H9 (cell line): ENCODE data around the gene PITPNM3. TPM values are rescaled to one million over a fixed set of nuclear protein-coding genes. Genes with fewer than 3 reads are reported as not detected.

ENCODE experiments used
- DNase-seq: peaks from one replicate; pipeline ENCODE4 v3.0.0-alpha.2; 2017
- H2AFZ ChIP-seq: one replicate; pipeline ENCODE4 v1.6.1; 2013; ENCODE audit warnings: mild to moderate bottlenecking, low read length, control low read depth, moderate library complexity
- H2AK5ac ChIP-seq: 2 replicates; pipeline ENCODE4 v1.6.1; 2013; ENCODE audit warnings: low read length, control low read depth, mixed read lengths; ENCODE audit not compliant: insufficient read length
- H2BK120ac ChIP-seq: one replicate; pipeline ENCODE4 v1.6.1; 2013; ENCODE audit warnings: low read depth, mild to moderate bottlenecking, low read length, control low read depth, inconsistent platforms; ENCODE audit not compliant: poor library complexity, severe bottlenecking
- H2BK12ac ChIP-seq: 2 replicates; pipeline ENCODE4 v1.6.1; 2013; ENCODE audit warnings: low read length, control low read depth, mixed read lengths, low read depth; ENCODE audit not compliant: insufficient read length
- H2BK15ac ChIP-seq: 2 replicates; pipeline ENCODE4 v1.6.1; 2013; ENCODE audit warnings: low read depth, low read length, control low read depth
- H2BK20ac ChIP-seq: one replicate; pipeline ENCODE4 v1.6.1; 2013; ENCODE audit warnings: low read depth, mild to moderate bottlenecking, low read length, control low read depth, inconsistent platforms; ENCODE audit not compliant: poor library complexity, severe bottlenecking
- H2BK5ac ChIP-seq: 2 replicates; pipeline ENCODE4 v1.6.1; 2013; ENCODE audit warnings: low read length, control low read depth, mixed read lengths; ENCODE audit not compliant: insufficient read length
- H3K14ac ChIP-seq: 2 replicates; pipeline ENCODE4 v1.6.1; 2013; ENCODE audit warnings: low read length, control low read depth; ENCODE audit not compliant: insufficient read depth
- H3K18ac ChIP-seq: 2 replicates; pipeline ENCODE4 v1.6.1; 2013; ENCODE audit warnings: low read depth, mild to moderate bottlenecking, mixed read lengths, low read length, control low read depth; ENCODE audit not compliant: insufficient read length
- H3K23ac ChIP-seq: 2 replicates; pipeline ENCODE4 v1.6.1; 2013; ENCODE audit warnings: low read length, control low read depth, mixed read lengths, low read depth; ENCODE audit not compliant: insufficient read length
- H3K23me2 ChIP-seq: 2 replicates; pipeline ENCODE4 v1.6.1; 2013; ENCODE audit warnings: low read depth, mild to moderate bottlenecking, mixed read lengths, low read length, control low read depth; ENCODE audit not compliant: insufficient read length, poor library complexity, severe bottlenecking
- H3K27ac ChIP-seq: 2 replicates; pipeline ENCODE4 v1.5.1; 2013; ENCODE audit warnings: low read length, control low read depth, mixed read lengths, low read depth; ENCODE audit not compliant: insufficient read length
- H3K27me3 ChIP-seq: 2 replicates; pipeline ENCODE4 v1.6.1; 2013; ENCODE audit warnings: low read length, control low read depth, inconsistent platforms; ENCODE audit not compliant: insufficient read depth
- H3K4ac ChIP-seq: 2 replicates; pipeline ENCODE4 v1.6.1; 2013; ENCODE audit warnings: low read depth, mild to moderate bottlenecking, control low read depth, inconsistent platforms, low read length, moderate library complexity
- H3K4me1 ChIP-seq: 2 replicates; pipeline ENCODE4 v1.6.1; 2013; ENCODE audit warnings: low read length, control low read depth, inconsistent platforms; ENCODE audit not compliant: insufficient read depth
- H3K4me2 ChIP-seq: 2 replicates; pipeline ENCODE4 v1.6.1; 2013; ENCODE audit warnings: low read length, control low read depth, mixed read lengths; ENCODE audit not compliant: insufficient read length, insufficient read depth
- H3K56ac ChIP-seq: 2 replicates; pipeline ENCODE4 v1.6.1; 2013; ENCODE audit warnings: low read depth, mild to moderate bottlenecking, mixed read lengths, low read length, control low read depth; ENCODE audit not compliant: insufficient read length
- H3K79me1 ChIP-seq: 2 replicates; pipeline ENCODE4 v1.6.1; 2013; ENCODE audit warnings: low read depth, mild to moderate bottlenecking, moderate library complexity, low read length, control low read depth, inconsistent platforms; ENCODE audit not compliant: insufficient read depth, poor library complexity, severe bottlenecking
- H3K79me2 ChIP-seq: 2 replicates; pipeline ENCODE4 v1.6.1; 2013; ENCODE audit warnings: low read length, control low read depth, inconsistent platforms; ENCODE audit not compliant: insufficient read depth
- H3K9ac ChIP-seq: 2 replicates; pipeline ENCODE4 v1.6.1; 2013; ENCODE audit warnings: low read length, control low read depth, mixed read lengths; ENCODE audit not compliant: insufficient read length; ENCODE audit errors: extremely low read depth
- H3K9me3 ChIP-seq: one replicate; pipeline ENCODE4 v1.6.1; 2013; ENCODE audit warnings: low read depth, low read length, inconsistent platforms; ENCODE audit not compliant: control insufficient read depth
- H3T11ph ChIP-seq: one replicate; pipeline ENCODE4 v1.6.1; 2013; ENCODE audit warnings: mild to moderate bottlenecking, low read length, control low read depth, inconsistent platforms
- H4K20me1 ChIP-seq: one replicate; pipeline ENCODE4 v1.6.1; 2013; ENCODE audit not compliant: control insufficient read depth, insufficient read length, insufficient read depth
- H4K5ac ChIP-seq: 2 replicates; pipeline ENCODE4 v1.6.1; 2013; ENCODE audit warnings: low read depth, mild to moderate bottlenecking, mixed read lengths, low read length, control low read depth; ENCODE audit not compliant: insufficient read length
- H4K8ac ChIP-seq: replicated peaks from 2 replicates; pipeline ENCODE4 v1.6.1; 2013; ENCODE audit warnings: low read length, control low read depth, mixed read lengths, low read depth; ENCODE audit not compliant: insufficient read length
- H4K91ac ChIP-seq: 2 replicates; pipeline ENCODE4 v1.6.1; 2013; ENCODE audit warnings: low read depth, mild to moderate bottlenecking, moderate library complexity, mixed read lengths, low read length, control low read depth; ENCODE audit not compliant: insufficient read length
- H3K27ac Mint-ChIP-seq, 3 experiments: 2 replicates in 2 of 3; 3 replicates in 1 of 3; pipeline ENCODE4 v1.8.0; 2020 to 2021; ENCODE audit warnings: mixed read lengths in 3 of 3, mild to moderate bottlenecking in 1 of 3, moderate library complexity in 1 of 3
- H3K27me3 Mint-ChIP-seq: 2 replicates; pipeline ENCODE4 v1.8.0; 2021; ENCODE audit warnings: low read depth, mild to moderate bottlenecking, moderate library complexity, mixed read lengths
- H3K36me3 Mint-ChIP-seq, 3 experiments: 2 replicates in 2 of 3; 3 replicates in 1 of 3; pipeline ENCODE4 v1.8.0; 2020 to 2021; ENCODE audit warnings: low read depth in 3 of 3, mixed read lengths in 3 of 3; ENCODE audit not compliant: insufficient read depth in 1 of 3
- H3K4me1 Mint-ChIP-seq, 2 experiments: 2 replicates each; pipeline ENCODE4 v1.8.0; 2020; ENCODE audit warnings: mixed read lengths in 2 of 2
- H3K4me3 Mint-ChIP-seq, 2 experiments: 2 replicates in 1 of 2; 3 replicates in 1 of 2; pipeline ENCODE4 v1.8.0; 2020 to 2021; ENCODE audit warnings: mild to moderate bottlenecking in 2 of 2, mixed read lengths in 2 of 2, moderate library complexity in 1 of 2
- H3K9me3 Mint-ChIP-seq, 2 experiments: 2 replicates in 1 of 2; 3 replicates in 1 of 2; pipeline ENCODE4 v1.8.0; 2020; ENCODE audit warnings: mild to moderate bottlenecking in 2 of 2, mixed read lengths in 2 of 2, moderate library complexity in 1 of 2
- WGBS: extraction: QIAGEN DNeasy Blood & Tissue Kit; methylation state at CpG from one replicate; pipeline ENCODE4 v1.1.7; 2013; ENCODE audit warnings: missing lambda C conversion rate, low lambda C conversion rate, mixed read lengths; ENCODE audit not compliant: insufficient read length; ENCODE audit errors: extremely low coverage; 5-methylcytosine and 5-hydroxymethylcytosine counted together
- total RNA-seq: library from RNA; stranded (reverse); gene quantifications from 2 replicates; pipeline ENCODE4 v1.2.1, GENCODE V29; 2021
- TF ChIP-seq, protein P1 (sequence below): fragments of 200-600 bp; sonication (generic); conservative IDR thresholded peaks from 3 replicates; pipeline ENCODE4 v1.8.0; 2021; ENCODE audit warnings: antibody characterized with exemption, mild to moderate bottlenecking

PITPNM3 gene
- total RNA-seq, 1 experiment from 2014 or later = 3.4 TPM

DNA sequence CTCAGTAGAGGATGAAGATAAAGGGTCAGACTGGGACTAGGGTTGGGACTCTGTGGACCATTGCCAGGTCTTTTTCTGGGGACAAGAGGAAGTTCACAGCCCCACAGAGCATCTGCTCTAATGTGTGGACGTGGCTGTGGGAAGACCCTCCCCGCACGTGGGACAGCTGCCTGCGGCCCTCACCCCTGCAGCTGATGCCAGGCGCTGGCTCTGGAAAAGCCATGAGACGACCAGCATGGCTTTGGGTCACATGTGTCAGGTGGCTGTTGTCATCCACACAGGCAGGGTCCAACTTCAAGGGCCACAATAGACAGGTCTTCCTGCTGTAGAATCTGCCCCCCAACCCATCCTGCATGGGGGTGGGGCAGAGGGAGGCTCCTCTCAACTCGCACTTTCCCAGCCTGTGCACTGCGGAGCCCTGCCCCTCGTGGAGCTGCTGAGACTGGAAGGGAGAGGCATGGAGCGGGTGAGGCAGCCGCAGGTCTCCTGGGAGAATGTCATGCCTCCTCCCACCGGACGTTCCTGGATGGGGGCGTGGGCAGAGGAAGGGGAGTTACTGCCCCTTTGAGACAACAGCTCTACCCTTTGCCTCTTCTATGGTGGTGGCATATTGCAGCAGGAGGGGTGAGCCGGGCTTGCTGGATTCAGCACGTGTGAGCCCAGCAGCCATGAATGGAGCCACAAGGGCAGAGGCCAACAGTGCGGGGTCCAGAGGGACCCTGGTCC is 58.7 kb downstream of the PITPNM3 start:
- H3K27me3 ChIP-seq = no peaks in the 10 kb centered on the region
- no peak overlapping the region for H2BK120ac ChIP-seq
- H3K4me1 ChIP-seq = peaks cover 8% of the 10 kb centered on the region; the same call in 1 of the 2 replicates
- WGBS = no CpG with 5 or more reads among the region's 17 CpGs
- no peak overlapping the region for H4K5ac ChIP-seq
- H3K27ac Mint-ChIP-seq = no peak overlapping the region
- H3K36me3 Mint-ChIP-seq = peaks cover 0 to 3% (median 3%) of the 10 kb centered on the region in 3 experiments; a peak in 1 of 7 replicates
- H3K14ac ChIP-seq = no peak overlapping the region
- no peaks in the 10 kb centered on the region for H3K79me1 ChIP-seq
- H3K9ac ChIP-seq = no peak overlapping the region
- H3K4me2 ChIP-seq = no peak overlapping the region
- no peak overlapping the region for H4K8ac ChIP-seq
- H3K23me2 ChIP-seq = peaks cover 3% of the 10 kb centered on the region
- no peak overlapping the region for H2BK12ac ChIP-seq
- no peaks in the 10 kb centered on the region for H4K20me1 ChIP-seq
- H3K4me1 Mint-ChIP-seq = peaks cover 59 to 62% of the 10 kb centered on the region in 2 experiments
- no peak overlapping the region for H3K23ac ChIP-seq
- no peak overlapping the region for H2BK20ac ChIP-seq
- no peaks in the 10 kb centered on the region for H3K9me3 ChIP-seq
- no peak overlapping the region for H2BK15ac ChIP-seq
- peak; percentile 72 for DNase-seq
- no peaks in the 10 kb centered on the region for H3K79me2 ChIP-seq
- H3K9me3 Mint-ChIP-seq = no peaks in the 10 kb centered on the region; a peak in 2 of 5 replicates
- H3K27me3 Mint-ChIP-seq = peaks cover 11% of the 10 kb centered on the region
- TF ChIP-seq, protein P1, sequence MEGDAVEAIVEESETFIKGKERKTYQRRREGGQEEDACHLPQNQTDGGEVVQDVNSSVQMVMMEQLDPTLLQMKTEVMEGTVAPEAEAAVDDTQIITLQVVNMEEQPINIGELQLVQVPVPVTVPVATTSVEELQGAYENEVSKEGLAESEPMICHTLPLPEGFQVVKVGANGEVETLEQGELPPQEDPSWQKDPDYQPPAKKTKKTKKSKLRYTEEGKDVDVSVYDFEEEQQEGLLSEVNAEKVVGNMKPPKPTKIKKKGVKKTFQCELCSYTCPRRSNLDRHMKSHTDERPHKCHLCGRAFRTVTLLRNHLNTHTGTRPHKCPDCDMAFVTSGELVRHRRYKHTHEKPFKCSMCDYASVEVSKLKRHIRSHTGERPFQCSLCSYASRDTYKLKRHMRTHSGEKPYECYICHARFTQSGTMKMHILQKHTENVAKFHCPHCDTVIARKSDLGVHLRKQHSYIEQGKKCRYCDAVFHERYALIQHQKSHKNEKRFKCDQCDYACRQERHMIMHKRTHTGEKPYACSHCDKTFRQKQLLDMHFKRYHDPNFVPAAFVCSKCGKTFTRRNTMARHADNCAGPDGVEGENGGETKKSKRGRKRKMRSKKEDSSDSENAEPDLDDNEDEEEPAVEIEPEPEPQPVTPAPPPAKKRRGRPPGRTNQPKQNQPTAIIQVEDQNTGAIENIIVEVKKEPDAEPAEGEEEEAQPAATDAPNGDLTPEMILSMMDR = no peak
- no peak overlapping the region for H2BK5ac ChIP-seq
- no peak overlapping the region for H3T11ph ChIP-seq
- no peak overlapping the region for H2AK5ac ChIP-seq
- no peak overlapping the region for H3K56ac ChIP-seq
- H3K27ac ChIP-seq = no peak overlapping the region
- no peak overlapping the region for H4K91ac ChIP-seq
- no peak overlapping the region for H3K18ac ChIP-seq
- H2AFZ ChIP-seq = no peak overlapping the region
- H3K4ac ChIP-seq = no peak overlapping the region
- no peak overlapping the region for H3K4me3 Mint-ChIP-seq
